Prostate gland (tissue), 2 donors: ENCODE data around the gene THRB. TPM values are rescaled to one million over a fixed set of nuclear protein-coding genes. Genes with fewer than 3 reads are reported as not detected.

Source experiments
- DNase-seq: peaks from one replicate; pipeline ENCODE4 v3.0.0-alpha.2; 2019; ENCODE audit warnings: low spot score
- H3K27ac ChIP-seq, 2 donors: fragments of 200-600 bp; sonication (generic); 2 replicates each; pipeline ENCODE4 v1.5.1; 2017 to 2019
- H3K27me3 ChIP-seq: fragments of 200-600 bp; sonication (generic); replicated peaks from 2 replicates; pipeline ENCODE4 v1.5.1; 2019; ENCODE audit not compliant: insufficient read depth
- H3K36me3 ChIP-seq, 2 donors: fragments of 200-600 bp; sonication (generic); 1 replicate in 1 of 2; 2 replicates in 1 of 2; pipeline versions ENCODE4 v1.5.1 to v1.8.1; 2017 to 2019
- H3K4me1 ChIP-seq: fragments of 200-600 bp; sonication (generic); replicated peaks from 2 replicates; pipeline ENCODE4 v1.5.1; 2019
- H3K4me3 ChIP-seq, 2 donors: fragments of 200-600 bp; sonication (generic); 2 replicates each; pipeline ENCODE4 v1.5.1; 2017 to 2019
- H3K9me3 ChIP-seq: fragments of 200-600 bp; sonication (generic); 2 replicates; pipeline ENCODE4 v1.5.1; 2017
- POLR2A ChIP-seq: fragments of 450-650 bp; IDR thresholded peaks from one replicate; pipeline ENCODE4 v1.6.1; 2016; ENCODE audit warnings: antibody characterized with exemption, mild to moderate bottlenecking
- POLR2AphosphoS5 ChIP-seq: sonication (generic); formaldehyde crosslinking; IDR thresholded peaks from one replicate; pipeline ENCODE4 v1.6.1; 2017; ENCODE audit warnings: antibody characterized with exemption
- WGBS: methylation state at CpG from one replicate; pipeline ENCODE4 v1.1.5; 2018; 5-methylcytosine and 5-hydroxymethylcytosine counted together
- intact Hi-C: fragments of 100-400 bp; cut with DNase I; formaldehyde crosslinking; loops from one replicate; pipeline ENCODE4 v1.14.2; 2022
- total RNA-seq, 2 donors: library from RNA; depleted of rRNA; stranded (reverse); fragments of >200 nt; gene quantifications; one replicate each; pipeline ENCODE4 v1.1.0, GENCODE V29; 2016
- TF ChIP-seq, protein P1 (sequence below), 4 experiments: fragments of 200-600 bp in 2 of 4; fragments of 450-650 bp in 2 of 4; sonication (generic) in 2 of 4; IDR thresholded peaks; 1 replicate in 3 of 4; 2 replicates in 1 of 4; pipeline ENCODE4 v1.5.1; 2016 to 2019; ENCODE audit warnings: antibody characterized with exemption in 4 of 4, mild to moderate bottlenecking in 2 of 4, moderate library complexity in 2 of 4

Gene THRB
- total RNA-seq, 2 donors from 2014 or later, result 13.0 to 39.6 TPM

DNA sequence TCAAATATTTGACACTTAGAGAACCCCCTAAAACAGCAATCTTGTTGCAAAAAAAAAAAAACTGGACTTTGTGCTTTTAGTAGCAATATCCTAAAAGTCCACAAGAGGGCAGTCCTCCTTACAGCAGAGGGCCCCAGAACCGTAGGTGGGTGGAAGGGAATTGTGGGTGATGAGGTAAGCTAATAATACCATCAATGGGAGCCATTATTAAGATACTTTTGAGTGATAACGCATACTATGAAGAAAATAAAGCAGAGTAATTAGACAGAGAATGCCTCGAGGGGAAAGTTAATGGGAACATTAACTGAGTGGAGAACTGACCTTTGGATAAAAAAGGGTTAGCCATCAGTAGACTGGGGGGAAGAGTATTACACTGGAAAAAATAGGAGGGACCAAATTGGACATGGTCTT lies 229.9 kb downstream of the THRB start:
- Histone ChIP-seq H3K9me3 (no peaks in the 10 kb centered on the region), H3K27me3 (no peaks in the 10 kb centered on the region), H3K4me1 (no peaks in the 10 kb centered on the region), H3K4me3 (no peak overlapping the region), H3K36me3 (no peaks in the 10 kb centered on the region), H3K27ac (no peak overlapping the region)
- intact Hi-C loops, result loop anchor here (5.0 to 10.0 kb wide), 2 partner anchors 230 to 418 kb away; partner anchors contain the start of gene THRB
- TF ChIP-seq, protein P1, sequence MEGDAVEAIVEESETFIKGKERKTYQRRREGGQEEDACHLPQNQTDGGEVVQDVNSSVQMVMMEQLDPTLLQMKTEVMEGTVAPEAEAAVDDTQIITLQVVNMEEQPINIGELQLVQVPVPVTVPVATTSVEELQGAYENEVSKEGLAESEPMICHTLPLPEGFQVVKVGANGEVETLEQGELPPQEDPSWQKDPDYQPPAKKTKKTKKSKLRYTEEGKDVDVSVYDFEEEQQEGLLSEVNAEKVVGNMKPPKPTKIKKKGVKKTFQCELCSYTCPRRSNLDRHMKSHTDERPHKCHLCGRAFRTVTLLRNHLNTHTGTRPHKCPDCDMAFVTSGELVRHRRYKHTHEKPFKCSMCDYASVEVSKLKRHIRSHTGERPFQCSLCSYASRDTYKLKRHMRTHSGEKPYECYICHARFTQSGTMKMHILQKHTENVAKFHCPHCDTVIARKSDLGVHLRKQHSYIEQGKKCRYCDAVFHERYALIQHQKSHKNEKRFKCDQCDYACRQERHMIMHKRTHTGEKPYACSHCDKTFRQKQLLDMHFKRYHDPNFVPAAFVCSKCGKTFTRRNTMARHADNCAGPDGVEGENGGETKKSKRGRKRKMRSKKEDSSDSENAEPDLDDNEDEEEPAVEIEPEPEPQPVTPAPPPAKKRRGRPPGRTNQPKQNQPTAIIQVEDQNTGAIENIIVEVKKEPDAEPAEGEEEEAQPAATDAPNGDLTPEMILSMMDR (IDR thresholded peaks at IDR 0.05), result peak; percentile 53 to 66 (median 60)
- TF ChIP-seq POLR2AphosphoS5, result no peak
- 51% methylated on average over 3 of the region's 3 CpGs for WGBS
- DNase-seq, result no peak

DNA sequence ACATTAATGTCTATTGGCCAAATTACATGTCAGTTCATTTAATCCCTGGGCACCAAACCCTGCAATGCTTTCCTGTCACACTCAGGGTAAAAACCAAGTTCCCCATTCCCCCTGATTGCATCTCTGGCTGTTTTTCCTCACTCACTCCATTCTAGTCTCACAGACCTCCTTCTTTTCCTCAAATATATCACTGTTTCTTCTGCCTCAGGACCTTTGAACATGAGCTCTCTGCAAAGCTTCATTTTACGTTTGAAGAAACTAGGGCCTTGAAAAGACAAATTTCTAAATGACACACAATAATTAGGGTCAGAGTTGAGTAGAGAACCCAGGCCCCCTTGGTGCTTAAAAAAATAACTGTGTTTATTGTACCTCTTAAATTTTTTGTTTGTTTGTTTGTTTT lies 230.6 kb downstream of the THRB start:
- intact Hi-C loops, result loop anchor here (5.0 to 10.0 kb wide), 2 partner anchors 231 to 418 kb away; partner anchors contain the start of gene THRB
- WGBS, result 93% methylated on average over 1 of the region's 1 CpG

DNA sequence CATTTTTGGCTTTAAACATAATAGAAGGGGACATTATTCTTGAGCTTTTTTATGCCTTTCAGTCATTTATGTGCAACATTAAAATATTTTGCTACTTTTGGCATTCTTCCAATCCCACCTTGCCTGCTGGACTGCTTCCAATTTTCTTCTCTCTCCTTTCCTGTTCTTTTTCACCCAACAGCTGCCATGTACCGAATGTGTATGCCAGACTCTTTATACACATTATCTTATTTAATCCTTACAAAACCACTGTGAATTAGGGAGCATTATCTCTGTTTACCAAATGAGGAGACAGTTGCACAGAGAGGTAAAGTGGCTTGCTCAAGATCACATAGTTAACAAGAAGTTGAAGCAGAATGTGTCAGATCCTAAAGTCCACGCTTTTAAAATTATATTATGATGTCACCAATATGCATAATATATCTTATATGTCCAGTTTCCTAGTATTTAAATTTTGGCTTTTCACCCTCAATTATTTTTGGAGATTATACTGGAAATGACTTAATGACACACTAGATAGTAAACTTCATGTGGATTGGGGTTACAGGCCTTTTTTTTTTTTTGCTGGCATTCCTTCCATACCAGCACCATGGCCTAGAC lies 231.5 kb downstream of the THRB start:
- intact Hi-C loops, result loop anchor here (5.0 to 10.0 kb wide), 2 partner anchors 232 to 419 kb away; partner anchors contain the start of gene THRB
- Histone ChIP-seq H3K36me3 (no peaks in the 10 kb centered on the region), H3K4me3 (no peak overlapping the region), H3K9me3 (no peaks in the 10 kb centered on the region), H3K27ac (no peak overlapping the region), H3K27me3 (no peaks in the 10 kb centered on the region), H3K4me1 (no peaks in the 10 kb centered on the region)
- TF ChIP-seq, protein P1 (IDR thresholded peaks at IDR 0.05), result no peak
- TF ChIP-seq POLR2A (no peak), POLR2AphosphoS5 (no peak)
- DNase-seq, result no peak
- WGBS, result 66% methylated on average over 2 of the region's 2 CpGs

More for the DNA sequence above, 230.6 kb downstream of the THRB start:
- H3K27ac ChIP-seq, result no peak overlapping the region
- TF ChIP-seq POLR2AphosphoS5 (no peak), POLR2A (no peak)
- TF ChIP-seq, protein P1 (IDR thresholded peaks at IDR 0.05), result no peak
- DNase-seq, result no peak
- no peaks in the 10 kb centered on the region for H3K9me3 ChIP-seq
- no peak overlapping the region for H3K4me3 ChIP-seq
- H3K36me3 ChIP-seq, result no peaks in the 10 kb centered on the region
- H3K27me3 ChIP-seq, result no peaks in the 10 kb centered on the region
- no peaks in the 10 kb centered on the region for H3K4me1 ChIP-seq

DNA sequence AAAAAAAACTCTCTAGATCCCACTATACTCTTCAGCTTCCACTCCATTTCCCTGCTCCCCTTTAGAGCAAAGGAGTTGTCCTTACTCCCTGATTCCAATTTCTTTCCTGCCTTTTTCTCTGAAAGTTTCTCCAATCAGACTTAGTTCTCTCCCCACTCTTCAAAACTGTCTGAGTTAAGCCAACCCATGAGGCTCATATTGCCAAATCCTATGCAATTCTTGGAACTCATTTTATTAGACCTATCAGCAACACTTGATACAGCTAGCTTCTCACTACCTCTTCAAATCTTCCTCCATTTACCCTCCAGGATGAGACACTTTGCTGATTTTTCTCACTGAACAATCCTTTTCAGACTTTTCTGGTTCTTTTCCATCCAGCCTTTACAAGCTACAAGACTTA lies 233.1 kb downstream of the THRB start:
- no peaks in the 10 kb centered on the region for H3K27me3 ChIP-seq
- no peak for TF ChIP-seq POLR2AphosphoS5
- TF ChIP-seq, protein P1 (IDR thresholded peaks at IDR 0.05), result no peak
- no peak for TF ChIP-seq POLR2A
- intact Hi-C loops, result loop anchor here (5.0 to 10.0 kb wide), 2 partner anchors 233 to 421 kb away; partner anchors contain the start of gene THRB
- DNase-seq, result no peak
- no peaks in the 10 kb centered on the region for H3K9me3 ChIP-seq
- no peaks in the 10 kb centered on the region for H3K4me1 ChIP-seq
- no peaks in the 10 kb centered on the region for H3K36me3 ChIP-seq
- H3K4me3 ChIP-seq, result no peak overlapping the region
- H3K27ac ChIP-seq, result no peak overlapping the region

DNA sequence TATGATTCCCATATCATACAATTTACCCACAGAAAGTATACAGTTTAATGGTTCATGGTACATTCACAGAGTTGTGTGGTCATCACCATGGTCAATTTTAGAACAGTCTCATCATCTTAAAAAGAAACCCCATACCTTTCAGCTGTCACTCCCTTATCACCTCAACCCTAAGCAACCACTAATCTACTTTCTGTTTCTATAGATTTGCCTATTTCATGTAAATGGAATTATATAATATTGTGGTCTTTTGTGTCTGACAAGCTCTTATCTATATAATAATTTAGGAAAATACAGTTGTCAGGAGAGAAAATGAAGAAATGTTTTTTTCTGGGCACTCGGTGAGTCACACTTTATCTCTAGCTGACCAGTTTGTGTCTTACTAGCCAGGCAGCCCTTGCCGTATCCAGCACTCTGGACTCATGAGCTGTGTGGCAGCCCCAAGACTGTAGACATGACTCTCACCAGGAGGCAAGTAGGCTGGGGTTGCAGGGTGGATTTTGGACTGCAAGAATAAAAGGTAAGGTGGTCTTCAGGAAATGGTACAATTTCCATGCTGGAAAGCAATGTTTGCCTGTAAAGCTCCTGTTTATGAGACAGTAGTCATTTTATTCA lies 234.6 kb downstream of the THRB start:
- H3K27me3 ChIP-seq, result no peaks in the 10 kb centered on the region
- no peak for TF ChIP-seq POLR2A
- no peak for TF ChIP-seq POLR2AphosphoS5
- TF ChIP-seq, protein P1 (IDR thresholded peaks at IDR 0.05), result no peak
- H3K4me1 ChIP-seq, result no peaks in the 10 kb centered on the region
- DNase-seq, result no peak
- no peaks in the 10 kb centered on the region for H3K36me3 ChIP-seq
- intact Hi-C loops, result loop anchor here (5.0 to 10.0 kb wide), 2 partner anchors 235 to 422 kb away; partner anchors contain the start of gene THRB
- 89% methylated on average over 2 of the region's 2 CpGs for WGBS
- no peak overlapping the region for H3K27ac ChIP-seq
- no peak overlapping the region for H3K4me3 ChIP-seq
- H3K9me3 ChIP-seq, result no peaks in the 10 kb centered on the region
